Measurements from ENCODE around the gene RORC.

RORC gene

DNA sequence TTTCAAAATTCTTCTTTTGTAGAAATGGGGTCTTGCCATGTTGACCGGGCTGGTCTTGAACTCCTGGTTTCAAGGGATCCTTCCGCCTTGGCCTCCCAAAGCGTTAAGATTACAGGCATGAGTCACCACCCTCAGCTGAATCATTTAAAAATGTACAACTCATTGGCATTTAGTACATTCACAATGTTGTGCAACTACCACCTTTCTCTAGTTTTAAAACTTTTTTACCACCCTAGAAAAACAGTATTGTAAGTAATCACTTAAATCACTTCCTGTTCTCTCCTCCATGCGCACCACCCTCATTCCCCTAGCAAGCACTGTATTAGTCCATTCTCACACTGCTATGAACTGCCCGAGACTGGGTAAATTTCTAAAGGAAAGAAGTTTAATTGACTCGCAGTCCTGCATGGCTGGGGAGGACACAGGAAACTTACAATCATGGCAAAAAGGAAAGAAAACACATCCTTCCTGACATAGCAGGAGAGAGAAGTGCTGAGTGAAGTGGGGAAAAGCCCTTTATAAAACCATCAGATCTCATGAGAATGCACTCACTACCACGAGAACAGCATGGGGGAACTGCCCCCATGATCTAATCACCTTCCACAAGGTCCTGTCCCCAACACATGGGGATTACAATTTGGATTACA lies 36.3 kb upstream of the RORC start:
- ATAC-seq, result no peak
- TF ChIP-seq ZNF8 (CRISPR knock-in tag; IDR thresholded peaks at IDR 0.05) (no peak), ZNF565 (CRISPR knock-in tag; conservative IDR thresholded peaks at IDR 0.05; ENCODE audit: low read depth) (no peak), TCF4 (CRISPR knock-in tag; IDR thresholded peaks at IDR 0.05; ENCODE audit: borderline replicate concordance) (no peak), RARB (CRISPR knock-in tag; IDR thresholded peaks at IDR 0.05) (no peak), ZFP3 (CRISPR knock-in tag; IDR thresholded peaks at IDR 0.05) (no peak), ESRRG (CRISPR knock-in tag; IDR thresholded peaks at IDR 0.05) (no peak), PPARA (CRISPR knock-in tag; IDR thresholded peaks at IDR 0.05; ENCODE audit: borderline replicate concordance) (no peak), SNAI2 (CRISPR knock-in tag; IDR thresholded peaks at IDR 0.05) (no peak), ZC3H10 (CRISPR knock-in tag; IDR thresholded peaks at IDR 0.05) (no peak), ARNTL (CRISPR knock-in tag; IDR thresholded peaks at IDR 0.05; ENCODE audit: borderline replicate concordance, low read depth) (no peak)
- TF ChIP-seq, protein P1, sequence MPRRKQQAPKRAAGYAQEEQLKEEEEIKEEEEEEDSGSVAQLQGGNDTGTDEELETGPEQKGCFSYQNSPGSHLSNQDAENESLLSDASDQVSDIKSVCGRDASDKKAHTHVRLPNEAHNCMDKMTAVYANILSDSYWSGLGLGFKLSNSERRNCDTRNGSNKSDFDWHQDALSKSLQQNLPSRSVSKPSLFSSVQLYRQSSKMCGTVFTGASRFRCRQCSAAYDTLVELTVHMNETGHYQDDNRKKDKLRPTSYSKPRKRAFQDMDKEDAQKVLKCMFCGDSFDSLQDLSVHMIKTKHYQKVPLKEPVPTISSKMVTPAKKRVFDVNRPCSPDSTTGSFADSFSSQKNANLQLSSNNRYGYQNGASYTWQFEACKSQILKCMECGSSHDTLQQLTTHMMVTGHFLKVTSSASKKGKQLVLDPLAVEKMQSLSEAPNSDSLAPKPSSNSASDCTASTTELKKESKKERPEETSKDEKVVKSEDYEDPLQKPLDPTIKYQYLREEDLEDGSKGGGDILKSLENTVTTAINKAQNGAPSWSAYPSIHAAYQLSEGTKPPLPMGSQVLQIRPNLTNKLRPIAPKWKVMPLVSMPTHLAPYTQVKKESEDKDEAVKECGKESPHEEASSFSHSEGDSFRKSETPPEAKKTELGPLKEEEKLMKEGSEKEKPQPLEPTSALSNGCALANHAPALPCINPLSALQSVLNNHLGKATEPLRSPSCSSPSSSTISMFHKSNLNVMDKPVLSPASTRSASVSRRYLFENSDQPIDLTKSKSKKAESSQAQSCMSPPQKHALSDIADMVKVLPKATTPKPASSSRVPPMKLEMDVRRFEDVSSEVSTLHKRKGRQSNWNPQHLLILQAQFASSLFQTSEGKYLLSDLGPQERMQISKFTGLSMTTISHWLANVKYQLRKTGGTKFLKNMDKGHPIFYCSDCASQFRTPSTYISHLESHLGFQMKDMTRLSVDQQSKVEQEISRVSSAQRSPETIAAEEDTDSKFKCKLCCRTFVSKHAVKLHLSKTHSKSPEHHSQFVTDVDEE (CRISPR knock-in tag; IDR thresholded peaks at IDR 0.05), result no peak

DNA sequence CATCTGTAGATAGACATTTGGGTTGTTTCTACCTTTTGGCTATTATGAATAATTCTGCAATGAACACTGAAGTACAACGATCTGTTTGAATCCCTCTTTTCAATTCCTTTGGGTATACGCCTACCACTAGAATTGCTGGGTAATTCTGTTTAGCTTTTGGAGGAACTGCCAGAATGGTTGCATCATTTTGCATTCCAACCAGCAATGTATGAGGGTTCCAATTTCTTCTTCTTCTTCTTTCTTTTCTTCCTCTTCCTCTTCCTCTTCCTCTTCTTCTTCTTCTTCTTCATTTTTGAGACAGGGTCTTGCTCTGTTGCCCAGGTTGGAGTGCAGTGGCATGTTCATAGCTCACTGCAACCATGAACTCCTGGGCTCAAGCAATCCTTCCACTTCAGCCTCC lies 35.7 kb upstream of the RORC start:
- TF ChIP-seq SNAI2 (CRISPR knock-in tag; IDR thresholded peaks at IDR 0.05), result no peak
- ATAC-seq, result no peak

DNA sequence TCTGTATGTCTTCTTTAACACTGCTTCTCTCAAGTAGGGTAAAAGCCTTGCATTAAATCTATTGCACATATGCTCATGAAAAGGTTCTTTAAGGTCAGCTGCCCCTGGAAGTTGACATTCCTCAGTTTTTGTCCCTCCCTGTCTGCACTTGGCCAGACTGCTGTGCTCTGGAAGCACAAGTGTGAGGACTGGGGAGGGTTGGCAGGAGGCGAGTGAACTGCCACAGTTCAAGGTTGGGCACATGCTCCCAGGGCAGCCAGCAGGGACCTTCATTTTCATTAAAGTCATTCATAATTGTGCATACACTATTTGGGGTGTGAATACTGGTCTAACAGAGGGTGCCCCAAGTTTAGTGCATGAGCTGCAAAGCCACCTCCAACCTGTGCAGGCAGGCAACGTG lies 32.8 kb upstream of the RORC start:
- ATAC-seq, result no peak
- TF ChIP-seq ZFP30 (CRISPR knock-in tag; IDR thresholded peaks at IDR 0.05), result no peak
- TF ChIP-seq TOX (CRISPR knock-in tag; IDR thresholded peaks at IDR 0.05; ENCODE audit: borderline replicate concordance), result no peak

DNA sequence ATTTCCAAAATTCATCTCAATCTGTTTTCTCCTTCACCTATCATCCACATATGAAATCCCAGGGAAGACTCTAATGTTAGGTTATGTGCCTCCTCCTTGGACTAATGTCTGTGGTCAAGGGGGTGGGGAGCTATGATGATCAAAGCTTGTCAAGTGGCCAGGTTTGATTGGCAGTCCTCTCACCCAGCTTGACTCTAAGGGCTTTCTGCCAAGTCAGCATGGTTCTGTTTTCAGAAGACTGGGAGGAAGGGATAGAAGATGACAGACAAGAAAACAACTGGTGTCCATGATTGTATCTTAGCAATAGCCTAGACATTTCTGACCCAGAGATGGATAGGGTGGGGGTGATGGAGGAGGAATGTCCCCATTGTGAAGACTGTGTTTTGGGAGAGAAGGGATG lies 31.0 kb upstream of the RORC start:
- ATAC-seq, result no peak
- TF ChIP-seq BACH2 (CRISPR knock-in tag; IDR thresholded peaks at IDR 0.05; ENCODE audit: borderline replicate concordance) (no peak), ZFP3 (CRISPR knock-in tag; IDR thresholded peaks at IDR 0.05) (no peak), RARB (CRISPR knock-in tag; IDR thresholded peaks at IDR 0.05) (no peak), ARNTL (CRISPR knock-in tag; IDR thresholded peaks at IDR 0.05; ENCODE audit: borderline replicate concordance, low read depth) (no peak), PPARA (CRISPR knock-in tag; IDR thresholded peaks at IDR 0.05; ENCODE audit: borderline replicate concordance) (no peak), ZNF70 (CRISPR knock-in tag; IDR thresholded peaks at IDR 0.05) (no peak), ZNF565 (CRISPR knock-in tag; conservative IDR thresholded peaks at IDR 0.05; ENCODE audit: low read depth) (no peak), CSDC2 (CRISPR knock-in tag; IDR thresholded peaks at IDR 0.05) (no peak), GLIS3 (CRISPR knock-in tag; IDR thresholded peaks at IDR 0.05) (no peak)
- TF ChIP-seq, protein P1 (CRISPR knock-in tag; IDR thresholded peaks at IDR 0.05), result no peak
- TF ChIP-seq, protein P2, sequence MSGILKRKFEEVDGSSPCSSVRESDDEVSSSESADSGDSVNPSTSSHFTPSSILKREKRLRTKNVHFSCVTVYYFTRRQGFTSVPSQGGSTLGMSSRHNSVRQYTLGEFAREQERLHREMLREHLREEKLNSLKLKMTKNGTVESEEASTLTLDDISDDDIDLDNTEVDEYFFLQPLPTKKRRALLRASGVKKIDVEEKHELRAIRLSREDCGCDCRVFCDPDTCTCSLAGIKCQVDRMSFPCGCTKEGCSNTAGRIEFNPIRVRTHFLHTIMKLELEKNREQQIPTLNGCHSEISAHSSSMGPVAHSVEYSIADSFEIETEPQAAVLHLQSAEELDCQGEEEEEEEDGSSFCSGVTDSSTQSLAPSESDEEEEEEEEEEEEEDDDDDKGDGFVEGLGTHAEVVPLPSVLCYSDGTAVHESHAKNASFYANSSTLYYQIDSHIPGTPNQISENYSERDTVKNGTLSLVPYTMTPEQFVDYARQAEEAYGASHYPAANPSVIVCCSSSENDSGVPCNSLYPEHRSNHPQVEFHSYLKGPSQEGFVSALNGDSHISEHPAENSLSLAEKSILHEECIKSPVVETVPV (CRISPR knock-in tag; IDR thresholded peaks at IDR 0.05), result no peak

DNA sequence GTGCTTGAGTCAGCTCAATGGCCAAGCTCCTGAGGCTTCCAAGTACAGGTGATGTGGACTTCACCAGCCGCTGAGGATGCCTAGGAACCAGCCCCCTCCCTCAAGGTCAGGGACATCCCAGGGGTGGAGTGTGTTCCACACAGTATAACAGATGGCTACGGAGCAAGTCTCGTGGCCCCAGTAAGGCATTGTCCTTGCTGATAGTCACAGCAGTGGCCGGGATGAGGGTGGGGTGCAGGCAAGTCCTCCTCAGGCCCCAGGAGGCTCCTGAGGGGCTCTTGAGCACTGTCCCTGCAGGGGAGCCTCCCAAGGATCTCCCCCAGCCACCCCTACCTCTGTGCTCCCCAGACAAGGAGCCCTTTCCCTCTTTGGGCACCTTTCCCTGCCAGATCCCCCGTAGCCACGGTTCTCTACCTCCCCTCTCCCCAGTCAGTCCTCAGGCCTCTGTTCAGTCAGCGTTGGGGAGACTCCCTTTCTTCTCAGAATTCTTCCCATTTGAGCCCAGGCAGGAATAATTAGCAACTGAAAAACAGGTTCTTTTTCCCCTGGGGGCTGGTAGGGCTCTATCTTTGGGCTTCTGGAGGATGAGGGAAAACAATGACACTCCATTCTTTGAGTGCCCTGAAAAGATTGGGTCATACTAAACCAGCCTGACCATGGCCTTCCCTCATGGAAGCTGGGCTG lies 29.0 kb upstream of the RORC start:
- TF ChIP-seq TCF4 (CRISPR knock-in tag; IDR thresholded peaks at IDR 0.05; ENCODE audit: borderline replicate concordance), result no peak
- TF ChIP-seq, protein P2 (CRISPR knock-in tag; IDR thresholded peaks at IDR 0.05), result no peak
- TF ChIP-seq ESRRG (CRISPR knock-in tag; IDR thresholded peaks at IDR 0.05), result no peak
- TF ChIP-seq TOX (CRISPR knock-in tag; IDR thresholded peaks at IDR 0.05; ENCODE audit: borderline replicate concordance), result no peak
- no peak for TF ChIP-seq GLIS3 (CRISPR knock-in tag; IDR thresholded peaks at IDR 0.05)
- TF ChIP-seq ZNF8 (CRISPR knock-in tag; IDR thresholded peaks at IDR 0.05), result no peak
- TF ChIP-seq, protein P3, sequence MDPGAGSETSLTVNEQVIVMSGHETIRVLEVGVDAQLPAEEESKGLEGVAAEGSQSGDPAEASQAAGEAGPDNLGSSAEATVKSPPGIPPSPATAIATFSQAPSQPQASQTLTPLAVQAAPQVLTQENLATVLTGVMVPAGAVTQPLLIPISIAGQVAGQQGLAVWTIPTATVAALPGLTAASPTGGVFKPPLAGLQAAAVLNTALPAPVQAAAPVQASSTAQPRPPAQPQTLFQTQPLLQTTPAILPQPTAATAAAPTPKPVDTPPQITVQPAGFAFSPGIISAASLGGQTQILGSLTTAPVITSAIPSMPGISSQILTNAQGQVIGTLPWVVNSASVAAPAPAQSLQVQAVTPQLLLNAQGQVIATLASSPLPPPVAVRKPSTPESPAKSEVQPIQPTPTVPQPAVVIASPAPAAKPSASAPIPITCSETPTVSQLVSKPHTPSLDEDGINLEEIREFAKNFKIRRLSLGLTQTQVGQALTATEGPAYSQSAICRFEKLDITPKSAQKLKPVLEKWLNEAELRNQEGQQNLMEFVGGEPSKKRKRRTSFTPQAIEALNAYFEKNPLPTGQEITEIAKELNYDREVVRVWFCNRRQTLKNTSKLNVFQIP (CRISPR knock-in tag; IDR thresholded peaks at IDR 0.05; ENCODE audit: borderline replicate concordance, low read depth), result no peak
- no peak for TF ChIP-seq ZNF565 (CRISPR knock-in tag; conservative IDR thresholded peaks at IDR 0.05; ENCODE audit: low read depth)
- no peak for TF ChIP-seq RARB (CRISPR knock-in tag; IDR thresholded peaks at IDR 0.05)
- no peak for TF ChIP-seq ISL1 (CRISPR knock-in tag; IDR thresholded peaks at IDR 0.05)
- TF ChIP-seq ZNF70 (CRISPR knock-in tag; IDR thresholded peaks at IDR 0.05), result no peak
- TF ChIP-seq BACH2 (CRISPR knock-in tag; IDR thresholded peaks at IDR 0.05; ENCODE audit: borderline replicate concordance), result no peak
- no peak for ATAC-seq

Data from SK-N-SH treated with all-trans-retinoic acid at 6 μM for 48 hours (cell line).